Measurements from ENCODE around the gene LCN1.
"Not testable (repeated sequence)": the region's sequence is repeated elsewhere in the genome, so short reads cannot be mapped to it uniquely, and the experiment has no call there.

Gene LCN1

DNA sequence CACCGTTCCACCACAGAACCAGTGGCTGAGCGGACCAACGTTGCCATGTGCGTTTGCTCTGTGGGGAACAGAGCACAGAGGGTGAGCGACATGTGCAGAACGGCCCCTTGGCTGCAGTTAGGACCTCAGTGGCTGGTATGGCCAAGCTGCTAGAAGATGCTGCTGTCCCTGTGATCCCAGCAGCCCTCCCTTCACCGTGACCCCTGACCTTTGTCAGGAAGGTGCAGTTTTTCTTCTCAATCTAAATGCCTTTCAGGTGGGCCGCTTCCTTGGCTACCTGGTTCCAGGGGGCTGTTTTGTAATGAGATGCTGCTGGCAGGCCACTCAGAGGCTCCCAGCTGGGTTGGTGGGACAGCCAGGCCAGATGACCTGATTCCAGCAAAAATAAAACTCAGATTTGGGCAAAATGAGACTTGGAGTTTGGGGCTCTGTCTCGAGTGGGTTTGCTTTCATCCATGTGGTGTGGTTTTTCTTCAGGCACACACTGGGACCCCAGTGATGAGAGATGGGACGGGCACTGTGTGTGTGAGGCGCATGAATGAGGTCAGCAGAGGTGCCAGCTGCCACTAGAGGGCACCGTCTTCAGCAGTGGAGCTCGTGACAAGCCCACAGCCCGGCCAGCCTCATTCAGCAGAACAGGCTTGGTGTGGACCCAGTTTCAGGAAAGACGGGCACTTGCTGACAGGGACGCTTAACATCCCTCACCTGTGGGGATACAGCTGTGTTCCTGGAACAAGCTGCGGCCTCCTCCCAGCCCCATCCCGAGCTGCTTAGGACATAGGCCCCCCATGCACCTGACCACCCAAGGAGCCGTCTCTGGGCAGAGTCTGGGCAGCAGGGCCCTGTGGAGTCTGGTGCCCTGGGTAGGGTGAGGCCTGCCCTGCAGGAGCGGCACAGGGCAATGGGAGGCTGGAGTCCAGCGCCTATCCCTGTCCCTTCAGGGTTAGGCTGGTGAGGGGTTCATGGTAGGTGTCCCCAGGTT lies 16.7 kb upstream of the LCN1 start:
- peak; percentile 62 for DNase-seq (ENCODE audit: low spot score)

DNA sequence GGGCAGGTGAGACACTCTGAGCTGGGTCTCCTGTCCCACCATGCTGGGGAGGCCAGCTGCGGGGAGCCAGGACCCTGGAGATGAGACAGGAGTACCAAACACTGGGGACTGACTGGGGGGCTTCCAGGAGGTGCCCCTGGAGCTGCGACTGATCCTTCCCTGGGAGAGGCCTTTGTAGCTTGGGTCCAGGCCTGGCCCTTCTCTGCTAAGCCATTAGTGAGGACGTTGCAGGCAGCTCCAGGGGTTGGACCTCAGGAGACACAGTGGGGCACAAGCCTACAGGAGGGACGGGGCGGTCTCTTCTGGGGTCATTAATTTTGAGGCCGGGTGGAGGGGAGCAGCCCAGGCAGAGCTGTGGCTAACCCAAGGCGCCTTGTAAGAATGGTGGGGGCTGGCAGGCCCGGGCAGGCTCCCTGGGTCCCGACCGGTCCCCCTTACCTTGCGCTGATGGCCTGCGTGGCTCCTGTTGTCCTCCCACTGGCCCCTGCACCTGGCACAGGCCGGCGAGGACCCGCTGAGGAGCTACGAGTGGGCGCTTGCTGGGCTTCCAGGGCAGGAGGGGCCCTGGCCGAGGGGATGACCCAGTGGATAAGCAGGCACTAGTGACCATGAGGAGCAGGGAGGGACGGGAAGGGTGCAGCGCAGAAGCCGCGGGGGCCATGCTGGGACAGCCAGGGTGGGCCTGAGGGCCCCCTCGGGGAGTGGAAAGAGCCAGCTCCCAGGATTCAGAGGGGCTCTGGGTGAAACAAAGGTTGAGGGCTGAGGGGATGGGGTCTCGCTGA lies 15.6 kb upstream of the LCN1 start:
- no peak for DNase-seq (ENCODE audit: low spot score)

DNA sequence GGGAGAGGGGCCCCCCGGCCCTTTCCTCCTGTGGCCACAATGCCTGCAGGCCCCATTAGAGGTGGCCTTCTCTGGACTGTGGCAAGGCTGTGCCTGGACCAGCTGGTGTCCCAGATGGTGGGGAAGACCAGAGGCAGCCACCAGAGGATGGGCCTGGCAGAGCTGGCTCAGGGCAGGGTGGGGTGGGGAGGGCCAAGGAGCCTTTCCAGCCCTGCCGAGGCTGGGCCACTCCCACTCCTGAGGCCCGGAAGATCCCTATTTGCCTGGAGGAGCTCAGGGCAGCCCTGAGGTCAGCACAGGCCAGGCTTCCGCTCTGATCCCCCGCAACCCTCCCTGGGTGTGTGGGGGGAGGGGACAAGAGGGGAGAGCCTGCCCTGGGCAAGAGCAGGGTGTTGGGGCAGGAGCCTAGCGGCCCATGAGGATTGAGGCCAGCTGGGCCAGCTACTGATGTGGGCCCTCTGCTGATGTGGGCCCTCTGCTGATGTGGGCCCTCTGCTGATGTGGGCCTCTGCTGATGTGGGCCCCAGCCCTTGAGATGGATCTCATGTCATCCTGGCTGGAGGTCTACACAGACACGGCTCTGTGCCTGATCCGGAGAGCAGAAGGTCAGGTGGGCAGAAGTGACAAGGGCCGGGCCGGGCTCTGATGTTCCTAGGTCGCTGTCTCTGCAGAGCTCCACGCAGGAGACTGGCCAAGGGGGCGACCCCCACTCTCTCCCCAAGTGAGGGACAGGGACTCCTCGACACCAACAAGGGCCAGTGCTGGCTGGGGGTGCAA lies 14.7 kb upstream of the LCN1 start:
- no peak for DNase-seq (ENCODE audit: low spot score)

DNA sequence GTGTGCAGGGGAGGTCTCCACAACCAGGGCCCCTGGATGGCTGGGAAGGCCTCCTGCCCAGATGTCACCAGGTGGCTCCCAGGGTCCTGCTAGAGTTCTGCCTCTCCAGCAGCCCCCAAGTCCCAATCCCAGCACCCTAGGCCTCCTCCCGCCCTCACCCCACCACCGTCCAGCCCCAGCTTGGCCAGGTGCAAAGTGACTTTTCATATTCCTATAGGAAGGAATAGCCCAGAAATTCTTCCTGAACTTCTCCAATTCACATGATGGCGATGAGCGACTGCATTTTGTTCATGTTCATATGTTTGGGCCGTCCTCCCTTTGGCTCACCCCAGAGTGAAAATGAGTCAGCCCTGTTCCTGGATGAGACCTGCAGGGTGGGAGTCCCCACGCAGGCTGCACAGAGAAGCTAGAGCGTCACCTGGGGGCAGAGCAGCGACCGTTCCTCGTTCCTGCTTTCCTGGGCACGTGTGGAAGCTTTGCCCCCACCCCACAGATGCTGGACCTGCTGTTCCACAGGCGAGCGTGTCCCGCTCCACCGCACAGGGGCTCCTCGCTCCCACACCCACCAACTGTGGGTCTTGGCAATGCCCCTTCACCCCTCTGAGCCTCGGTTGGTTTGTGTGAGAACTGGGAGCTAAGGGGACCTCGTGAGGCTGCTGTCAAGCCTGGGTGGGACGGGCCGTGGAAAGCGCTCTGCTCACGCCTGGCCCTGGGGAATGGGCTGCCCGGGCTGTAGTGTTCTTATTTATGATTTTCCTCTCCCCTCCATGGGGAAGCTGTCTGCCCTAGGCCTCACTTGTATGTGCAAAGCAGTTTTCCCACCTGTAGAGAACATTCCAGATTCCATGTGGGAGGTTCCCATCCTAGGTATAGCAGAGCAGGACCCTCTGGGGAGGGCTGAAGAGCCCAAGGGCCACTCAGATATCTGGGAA lies 13.9 kb upstream of the LCN1 start:
- no peak for DNase-seq (ENCODE audit: low spot score)

DNA sequence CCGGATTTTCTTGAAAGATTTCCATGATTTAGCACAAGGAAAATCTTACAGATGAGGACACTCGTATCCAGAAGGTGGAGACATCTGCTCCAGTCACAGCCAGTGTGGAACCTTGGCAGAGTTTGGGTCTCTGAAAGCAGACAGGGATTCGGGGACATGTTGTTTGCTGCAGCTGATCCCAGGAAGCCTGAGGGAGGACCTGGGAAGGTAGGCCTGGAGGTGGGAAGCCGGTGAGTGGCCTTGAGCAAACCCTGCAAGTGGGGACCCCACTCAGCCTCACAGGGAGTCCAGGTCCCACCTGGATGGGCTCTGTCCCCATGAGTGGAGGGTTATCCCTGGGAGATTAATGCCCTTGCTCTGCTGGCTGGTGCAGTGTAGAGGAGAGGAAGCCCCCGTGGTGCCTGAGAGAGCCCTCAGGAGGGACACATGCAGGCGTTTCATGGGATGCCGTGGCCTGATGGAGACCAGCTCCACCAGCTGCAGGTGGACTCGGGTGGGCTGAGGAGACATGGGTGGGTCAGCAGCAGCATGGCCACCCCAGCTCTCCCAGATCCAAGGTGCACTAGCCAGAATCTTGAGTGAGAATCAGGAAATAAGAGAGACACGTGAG lies 12.9 kb upstream of the LCN1 start:
- no peak for DNase-seq (ENCODE audit: low spot score)

DNA sequence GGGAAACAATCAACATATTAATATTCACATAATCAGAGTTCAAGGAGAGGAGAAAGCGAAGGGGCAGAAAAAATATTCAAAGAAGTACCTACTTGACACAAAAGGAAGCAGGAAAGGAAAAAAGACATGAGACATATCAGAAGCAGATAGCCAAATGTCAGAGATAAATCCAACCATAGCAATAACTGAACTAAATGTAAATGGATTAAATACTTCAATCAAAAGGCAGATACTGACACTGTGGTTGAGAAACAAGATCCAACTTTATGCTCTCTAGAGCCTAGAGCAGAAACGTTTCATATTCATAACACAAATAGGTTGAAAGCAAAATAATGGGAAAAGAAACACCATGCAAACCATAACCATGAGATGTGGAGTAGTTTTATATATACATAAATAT lies 11.8 kb upstream of the LCN1 start:
- DNase-seq (ENCODE audit: low spot score), result no peak

DNA sequence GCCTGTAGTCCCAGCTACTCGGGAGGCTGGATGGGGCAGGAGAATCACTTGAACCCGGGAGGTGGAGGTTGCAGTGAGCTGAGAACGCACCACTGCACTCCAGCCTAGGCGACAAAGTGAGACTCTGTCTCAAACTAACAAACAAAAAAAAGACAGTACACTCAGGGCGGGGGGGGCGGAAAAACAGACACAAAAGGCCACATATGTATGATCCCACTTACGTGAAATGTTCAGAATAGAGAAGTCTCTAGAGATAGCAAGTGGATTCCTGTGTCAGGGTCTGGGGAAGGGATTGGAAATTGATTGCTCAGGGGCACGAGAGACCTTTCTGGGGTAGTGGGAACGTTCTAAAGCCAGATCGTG lies 9.0 kb upstream of the LCN1 start:
- no peak for DNase-seq (ENCODE audit: low spot score)

DNA sequence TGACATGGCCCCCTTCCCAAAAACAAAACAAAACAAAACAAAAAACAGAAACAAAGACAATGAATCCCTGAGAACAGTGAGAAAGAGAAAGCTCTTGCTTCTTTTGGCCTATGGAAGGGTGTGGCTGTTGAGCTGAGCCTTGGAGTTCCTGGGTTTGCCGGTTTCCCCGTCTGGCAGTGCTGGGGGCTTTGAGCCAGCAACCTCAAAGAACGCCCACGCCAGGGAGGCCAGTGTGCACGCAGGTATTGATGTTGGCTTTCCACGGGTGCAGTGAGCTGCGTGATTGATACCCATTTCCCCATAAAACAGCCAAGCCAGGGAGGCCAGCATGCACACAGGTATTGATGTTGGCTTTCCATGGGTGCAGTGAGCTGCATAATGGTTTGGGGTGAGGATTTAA lies 8.3 kb upstream of the LCN1 start:
- DNase-seq (ENCODE audit: low spot score), result no peak

DNA sequence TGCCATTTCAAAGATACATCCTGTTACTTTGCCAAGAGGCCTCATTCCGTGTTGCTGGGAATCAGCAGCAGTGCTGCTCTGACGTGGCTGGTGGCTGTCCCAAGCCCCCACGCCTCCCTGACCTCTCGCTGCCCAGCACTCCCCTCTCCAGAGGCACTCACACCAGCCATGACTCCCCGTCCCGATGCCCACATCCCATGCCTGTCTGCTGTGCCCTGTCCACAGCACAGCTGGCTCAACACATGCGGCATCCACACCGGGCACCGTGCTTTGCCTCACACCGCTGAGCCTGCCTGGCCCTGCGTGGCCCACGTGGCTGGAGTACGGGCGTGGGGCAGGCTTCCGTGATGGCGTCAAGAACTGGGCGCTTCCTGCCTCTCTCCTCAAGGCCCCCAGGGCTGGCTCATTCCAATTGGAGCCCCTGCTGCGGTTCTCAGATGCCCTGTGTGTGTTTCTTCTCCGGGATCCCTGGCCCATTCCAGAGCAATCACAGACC lies 7.8 kb upstream of the LCN1 start:
- DNase-seq (ENCODE audit: low spot score), result no peak

DNA sequence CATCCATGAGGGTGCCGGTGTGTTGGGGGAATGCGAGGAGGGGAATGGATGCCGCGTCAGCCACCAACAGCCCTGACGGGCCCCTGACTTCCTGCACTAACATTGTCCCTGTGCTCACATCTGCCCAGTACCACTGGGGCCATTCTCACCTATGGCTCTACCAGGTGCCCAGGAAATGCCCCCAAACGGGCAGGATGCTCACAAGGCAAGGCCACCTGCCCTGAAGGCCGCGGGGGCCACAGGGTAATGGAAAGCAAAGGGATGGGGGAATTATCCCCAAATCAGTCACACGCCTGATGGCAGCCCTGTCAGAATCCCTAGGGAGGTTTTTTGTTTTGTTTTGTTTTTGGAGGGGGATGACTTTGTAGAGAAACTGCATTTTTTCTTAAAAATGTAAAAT lies 7.3 kb upstream of the LCN1 start:
- not testable (repeated sequence) for DNase-seq (ENCODE audit: low spot score)

DNA sequence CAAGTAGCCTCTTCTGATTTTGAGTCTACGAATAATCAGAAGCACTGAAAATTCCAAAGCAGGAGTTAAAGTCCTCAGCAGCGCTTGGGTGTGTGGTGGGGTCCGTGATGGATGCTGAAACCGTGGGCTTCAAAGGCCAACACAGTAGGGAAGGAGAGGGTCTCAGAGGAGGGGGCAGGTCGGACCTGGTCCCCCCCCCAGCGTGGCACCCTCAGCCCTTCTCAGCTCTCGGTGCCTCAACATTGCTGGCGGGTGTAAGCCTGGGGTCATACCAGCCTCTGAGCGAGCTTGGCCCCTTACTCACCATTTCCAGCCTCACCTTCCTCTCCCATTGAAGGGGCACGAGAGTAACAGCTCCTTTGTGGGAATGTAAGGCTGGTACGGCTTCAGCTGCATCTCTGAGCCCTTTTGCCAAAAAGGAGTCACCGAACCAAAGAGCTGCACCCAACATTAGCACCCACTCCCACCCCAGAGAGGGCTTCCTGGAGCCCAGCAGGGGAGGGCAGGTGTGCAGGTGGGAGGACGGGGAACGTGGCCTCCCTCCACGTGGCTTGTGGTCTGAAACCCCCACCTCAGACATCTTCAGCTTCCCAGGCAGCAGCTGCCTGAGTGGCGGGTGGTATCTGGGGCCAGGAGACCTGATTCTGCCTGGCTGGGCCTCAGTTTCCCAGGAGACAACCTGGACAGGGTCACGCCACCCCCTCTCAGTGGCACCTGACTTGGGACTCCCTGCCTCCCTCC lies 6.7 kb upstream of the LCN1 start:
- no peak for DNase-seq (ENCODE audit: low spot score)

DNA sequence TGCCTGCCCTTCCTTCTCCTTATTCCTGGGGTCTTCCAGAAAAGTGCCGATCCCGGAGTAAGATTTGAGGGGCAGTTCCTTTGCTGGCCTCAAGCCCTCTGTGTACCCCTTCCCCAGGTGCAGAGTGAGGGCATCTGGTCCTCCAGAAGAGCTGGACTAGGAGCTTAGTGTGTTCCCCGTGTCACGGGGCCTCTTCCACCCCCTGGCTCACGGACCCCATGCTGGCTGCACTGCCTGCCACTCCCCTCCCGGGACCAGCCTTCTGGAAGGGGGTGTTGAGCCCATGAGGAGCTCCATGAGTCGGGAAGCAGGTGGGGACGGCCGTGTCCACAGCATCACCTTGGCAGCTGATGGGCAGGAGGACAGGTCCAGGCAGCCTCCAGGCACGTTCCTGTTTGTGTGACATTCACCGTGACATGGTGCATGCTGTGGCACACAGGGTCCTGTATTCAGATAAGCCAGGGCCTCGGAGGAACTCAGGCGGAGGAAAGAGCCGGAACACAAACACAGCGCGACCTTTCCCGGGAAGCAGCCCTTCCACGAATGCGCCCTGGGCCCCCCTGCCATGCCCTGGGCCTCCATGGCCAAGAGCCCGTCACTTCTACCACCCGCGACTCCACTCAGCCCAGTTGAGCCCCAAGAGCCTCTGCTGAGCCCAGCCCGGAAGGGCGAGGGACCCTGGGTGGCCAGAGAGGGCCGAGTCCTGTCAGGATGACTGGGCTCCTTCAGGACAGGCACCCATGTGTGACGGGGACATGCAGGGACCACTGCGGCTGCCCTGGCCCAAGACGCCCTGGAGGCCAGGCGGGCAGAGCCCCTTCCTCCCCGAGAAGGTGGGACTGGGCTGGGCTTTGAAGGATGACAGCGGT lies 5.9 kb upstream of the LCN1 start:
- DNase-seq (ENCODE audit: low spot score), result no peak

DNA sequence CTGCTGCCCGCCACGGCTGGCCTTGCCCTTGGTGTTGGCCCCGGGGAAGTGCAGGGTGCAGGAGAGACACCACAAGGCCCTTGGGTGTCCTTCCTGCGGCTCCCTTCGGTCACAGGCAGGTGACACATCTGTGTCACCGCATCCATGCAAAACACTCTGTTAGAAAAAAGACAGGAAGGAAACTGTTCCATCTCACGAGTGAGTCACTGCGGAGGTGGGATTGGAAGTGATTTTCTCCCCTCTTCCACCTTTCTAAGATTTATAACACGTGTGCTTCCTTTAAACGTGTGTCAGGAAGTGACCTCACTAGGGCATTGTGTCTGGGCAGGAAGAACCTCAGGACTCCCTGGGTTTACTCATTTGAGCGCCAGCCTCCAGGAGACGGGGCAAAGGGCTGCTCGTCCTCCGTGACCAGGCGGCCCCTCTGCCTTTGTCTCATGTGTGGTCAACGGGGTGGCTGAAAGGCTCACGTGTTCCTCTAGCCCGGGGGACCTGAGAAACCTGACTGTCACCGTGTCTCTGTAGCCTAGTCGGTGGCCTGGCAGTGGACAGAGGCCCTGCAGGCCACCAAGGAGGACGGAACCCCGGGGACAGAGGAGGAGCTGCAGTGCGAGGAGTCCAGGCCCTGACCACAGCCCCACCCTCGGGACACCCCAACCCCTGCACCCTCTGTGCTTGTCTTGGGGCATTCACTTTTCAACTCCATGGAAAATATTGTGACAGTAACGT lies 4.9 kb upstream of the LCN1 start:
- no peak for DNase-seq (ENCODE audit: low spot score)

DNA sequence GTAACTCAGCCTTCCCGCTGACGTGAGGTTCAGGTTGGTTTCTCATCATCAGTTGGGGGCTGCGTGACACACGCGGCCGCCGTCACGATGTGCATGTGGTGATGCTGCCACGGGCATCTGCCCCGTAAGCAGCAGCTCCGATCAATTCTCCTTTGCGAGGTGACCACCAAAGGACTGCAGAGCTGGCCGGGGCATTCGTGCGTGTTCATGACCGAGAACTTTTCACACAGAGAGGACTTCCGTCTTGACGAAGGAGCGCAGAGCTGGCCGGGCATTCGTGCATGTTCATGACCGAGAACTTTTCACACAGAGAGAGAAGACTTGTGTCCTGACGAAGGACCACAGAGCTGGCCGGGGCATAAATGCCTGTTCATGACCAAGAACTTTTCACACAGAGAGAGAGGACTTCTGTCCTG lies 3.8 kb upstream of the LCN1 start:
- no peak for DNase-seq (ENCODE audit: low spot score)

DNA sequence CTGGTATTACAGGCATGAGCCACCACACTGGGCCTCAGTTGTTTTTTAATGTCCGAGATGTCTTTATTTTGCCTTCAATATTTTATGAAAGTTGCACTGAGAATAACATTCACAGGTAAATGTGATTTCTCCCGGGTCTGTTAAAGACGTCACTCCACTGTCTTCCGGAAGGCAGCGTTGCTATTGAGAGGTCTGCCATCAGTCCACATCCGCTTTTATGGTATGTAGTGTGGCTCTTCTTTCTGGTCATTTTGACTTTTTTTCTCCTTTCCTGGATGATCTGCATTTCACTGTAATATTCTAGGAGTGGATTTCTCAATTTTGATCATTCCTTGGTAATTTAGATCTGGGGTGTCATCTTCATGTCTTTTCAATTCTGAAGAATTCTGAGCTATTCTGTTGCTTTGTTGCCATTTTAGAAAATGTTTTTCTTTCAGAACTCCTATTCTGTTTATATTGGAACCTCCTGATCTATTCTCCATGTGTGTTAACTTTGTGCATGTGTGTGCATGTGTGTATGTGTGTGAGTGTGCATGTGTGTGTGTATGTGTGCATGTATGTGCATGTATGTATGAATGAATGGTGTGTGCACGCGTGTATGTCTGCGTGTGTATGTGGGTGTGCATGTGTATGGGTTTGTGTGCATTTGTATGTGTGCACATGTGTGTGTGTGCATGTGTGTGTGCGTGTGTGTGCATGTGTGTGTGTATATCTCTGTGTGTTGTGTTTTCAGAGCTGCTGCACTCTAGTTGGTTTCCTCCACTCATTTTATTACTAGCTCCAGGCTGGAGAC lies 1.9 kb upstream of the LCN1 start:
- no peak for DNase-seq (ENCODE audit: low spot score)

DNA sequence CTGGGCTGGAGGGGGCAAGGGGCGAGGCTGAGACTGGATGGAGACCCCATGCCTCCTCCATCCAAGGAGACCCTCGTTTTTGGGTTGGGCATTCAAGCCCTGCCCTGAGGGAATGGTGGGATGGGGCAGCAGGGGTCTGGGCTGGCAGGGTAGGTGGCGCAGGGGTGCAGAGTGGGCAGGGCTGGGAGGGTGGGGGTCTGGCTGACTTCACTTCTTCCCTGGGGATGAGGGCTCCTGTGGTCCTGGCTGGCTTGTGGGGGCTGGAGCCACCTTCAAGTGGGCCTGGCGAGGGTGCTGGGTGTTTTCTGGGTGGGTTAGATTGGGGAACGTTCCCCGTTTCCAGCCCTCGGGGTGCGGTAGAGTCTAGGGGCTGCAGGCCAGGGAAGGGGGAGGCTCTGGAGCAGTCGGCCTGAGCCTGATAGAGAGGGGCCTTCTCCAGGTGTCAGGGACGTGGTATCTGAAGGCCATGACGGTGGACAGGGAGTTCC lies 412 bp downstream of the LCN1 start:
- no peak for DNase-seq (ENCODE audit: low spot score)

DNA sequence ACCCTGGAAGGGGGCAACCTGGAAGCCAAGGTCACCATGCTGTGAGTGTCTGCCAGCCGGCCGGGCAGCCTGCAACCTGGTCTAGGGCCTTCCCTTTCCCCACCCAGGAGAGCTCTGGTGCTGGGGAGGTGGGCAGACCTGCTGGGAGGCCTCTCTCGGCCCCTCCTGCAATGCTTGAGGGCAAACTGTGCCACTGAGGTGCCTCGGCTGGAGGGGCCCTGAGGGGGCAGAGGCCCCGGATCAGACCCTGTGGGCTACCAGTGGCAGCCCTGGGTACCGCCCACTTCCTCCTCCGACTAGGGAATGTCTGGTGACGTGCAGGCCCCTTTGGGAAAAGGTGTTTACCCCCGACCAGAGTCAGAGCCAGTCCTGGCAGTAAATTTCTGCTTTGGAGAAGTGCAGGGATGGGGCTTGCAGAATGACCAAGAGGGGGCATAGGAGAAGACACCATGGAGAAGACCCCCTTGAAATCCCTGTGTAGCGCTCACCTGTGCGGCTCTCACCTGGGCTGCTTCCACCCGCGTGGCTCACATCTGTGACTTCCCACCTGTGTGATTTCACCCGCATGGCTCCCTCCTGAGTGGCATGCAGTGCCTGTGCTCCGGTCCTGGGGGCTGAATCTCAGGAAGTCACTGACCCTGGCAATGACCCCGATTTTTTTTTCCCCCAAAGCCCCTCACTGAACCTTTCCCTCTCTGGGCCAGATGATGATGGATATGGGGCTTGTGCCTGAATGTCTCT lies 1.1 kb downstream of the LCN1 start:
- DNase-seq (ENCODE audit: low spot score), result no peak

All from cerebellar cortex (tissue), 1 donor.